OCI-LY1 (cell line): Measurements from ENCODE around the gene CXCL1.

Source experiments
- CTCF ChIP-seq: fragments of 200-600 bp; sonication (generic), shearing (Covaris generic); IDR thresholded peaks from 2 replicates; pipeline ENCODE4 v1.5.1; 2017; ENCODE audit warnings: mild to moderate bottlenecking, antibody characterized with exemption, low read length, moderate library complexity, mixed read lengths
- EZH2 ChIP-seq: fragments of 200-600 bp; sonication (generic), shearing (Covaris generic); IDR thresholded peaks from 2 replicates; pipeline ENCODE4 v1.8.0; 2017; ENCODE audit warnings: borderline replicate concordance, mixed run types, mild to moderate bottlenecking, antibody characterized with exemption, low read length, moderate library complexity, mixed read lengths

- TF ChIP-seq CTCF = no peak
- TF ChIP-seq EZH2 = no peak
These were observed 16.5 kb downstream of the CXCL1 start for GRCh38 chr4:73885574-73886267.
